ENCODE measurements around the gene DDA1. TPM values are rescaled to one million over a fixed set of nuclear protein-coding genes. Genes with fewer than 3 reads are reported as not detected.
A peak's percentile ranks its signal among the peaks of the same experiment; 100 is the strongest.

The DDA1 gene
- total RNA-seq, 1 donor from 2014 or later = 26.2 TPM

DNA sequence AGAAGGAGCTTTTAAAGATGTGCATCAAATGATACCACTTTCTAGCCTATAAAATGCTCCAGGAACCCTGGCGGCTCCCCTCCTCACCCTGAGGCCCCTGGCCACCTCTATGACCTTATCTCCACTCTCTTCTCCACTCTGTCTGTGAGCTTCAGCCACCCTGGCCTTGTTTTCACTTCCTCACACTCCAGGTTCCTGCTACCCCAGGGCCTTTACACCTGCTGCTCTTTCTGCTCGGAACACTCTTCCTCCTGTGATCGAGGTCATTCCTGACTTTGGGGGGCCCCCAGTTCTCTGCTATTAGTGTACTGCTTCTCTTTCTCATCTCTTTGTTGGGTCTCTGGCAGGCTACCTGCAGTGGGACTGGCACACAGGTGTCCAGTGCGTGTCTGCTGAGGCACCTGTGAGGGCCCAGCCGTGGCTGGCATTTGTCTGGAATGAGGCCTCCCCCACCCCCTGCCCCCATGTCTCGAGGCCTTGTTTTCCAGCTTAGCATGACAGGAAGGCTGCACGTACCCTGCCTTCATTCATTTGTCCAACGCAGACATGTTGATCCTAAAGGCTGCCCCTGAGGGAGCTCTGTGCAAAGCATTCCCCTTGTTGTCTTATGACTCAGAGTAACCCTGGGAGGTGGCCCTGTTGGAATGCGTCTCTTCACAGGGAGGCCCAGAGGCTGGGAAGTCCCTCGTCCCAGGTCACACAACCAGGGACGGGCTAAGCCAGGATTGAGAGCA is 2.3 kb downstream of the DDA1 start:
- DNase-seq (ENCODE audit: low read depth) = peak; percentile 48

DNA sequence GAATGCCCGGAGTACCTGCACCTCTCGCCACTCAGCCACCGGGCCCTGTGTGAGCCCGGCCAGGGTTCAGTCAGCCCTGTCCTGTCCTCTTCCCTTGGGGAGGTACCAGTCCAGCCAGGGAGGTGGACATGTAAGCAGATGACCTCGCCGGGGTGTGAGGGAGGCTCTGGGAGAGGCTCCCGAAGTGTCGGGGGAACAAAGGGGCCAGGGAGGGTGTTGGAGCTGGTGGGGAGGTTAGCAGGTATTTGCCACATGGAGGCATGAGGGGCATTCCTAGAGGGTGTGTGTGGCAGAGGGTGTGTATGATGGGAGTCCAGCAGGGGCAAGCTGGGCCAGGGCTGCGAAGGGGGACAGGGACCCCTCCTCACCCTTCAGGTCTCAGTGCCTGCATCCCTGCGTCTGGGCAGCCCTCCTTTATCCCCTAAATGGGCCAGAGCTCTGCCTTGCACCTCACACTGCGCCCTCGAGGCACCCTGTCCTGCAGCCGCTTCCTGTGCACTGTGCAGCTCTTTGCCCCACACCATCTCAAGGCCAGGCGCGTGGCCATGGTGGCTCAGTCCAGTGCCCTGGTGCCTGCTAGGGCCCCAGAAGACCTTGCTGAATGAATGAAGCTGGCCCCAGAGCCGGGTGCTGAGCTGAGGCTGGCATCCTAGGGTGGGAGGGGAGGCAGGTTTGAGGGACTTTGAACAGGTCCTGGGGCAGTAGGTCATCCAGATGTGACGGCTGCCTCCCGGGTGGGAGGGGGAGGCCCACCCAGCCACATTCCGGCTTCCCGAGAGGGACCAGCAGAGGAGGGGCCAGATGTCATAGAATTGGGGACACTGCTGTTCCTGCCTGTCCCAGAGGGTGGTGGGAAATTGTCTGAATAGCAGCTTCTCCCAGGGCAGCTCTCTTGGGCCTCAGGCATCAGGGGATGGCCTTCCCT is 3.1 kb downstream of the DDA1 start:
- DNase-seq (ENCODE audit: low read depth) = no peak

DNA sequence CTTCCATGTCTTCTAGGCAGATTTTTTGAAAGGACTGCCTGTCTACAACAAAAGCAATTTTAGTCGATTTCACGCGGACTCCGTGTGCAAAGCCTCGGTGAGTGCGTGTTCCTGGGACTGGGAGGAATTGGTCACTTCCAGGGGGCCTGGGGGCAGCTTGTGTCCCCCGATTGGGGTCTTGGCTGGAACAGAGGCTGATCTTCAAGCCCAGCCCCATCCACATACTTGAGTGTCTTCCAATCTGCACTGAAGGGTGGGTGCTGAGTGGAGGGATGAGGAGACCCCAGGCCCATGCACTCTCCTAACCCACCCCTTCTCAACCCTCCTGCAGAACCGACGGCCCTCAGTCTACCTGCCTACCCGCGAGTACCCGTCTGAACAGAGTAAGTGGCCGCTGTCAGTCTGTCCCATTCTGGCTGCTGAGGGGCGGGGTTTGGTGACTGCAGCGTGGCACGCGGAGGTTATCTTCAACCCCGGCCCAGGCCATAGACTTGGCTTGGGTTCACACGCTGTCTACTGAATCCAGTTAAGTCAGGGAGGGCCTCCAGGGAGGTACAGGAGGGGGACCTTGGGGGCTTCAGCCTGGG is 4.7 kb downstream of the DDA1 start:
- DNase-seq (ENCODE audit: low read depth) = no peak

DNA sequence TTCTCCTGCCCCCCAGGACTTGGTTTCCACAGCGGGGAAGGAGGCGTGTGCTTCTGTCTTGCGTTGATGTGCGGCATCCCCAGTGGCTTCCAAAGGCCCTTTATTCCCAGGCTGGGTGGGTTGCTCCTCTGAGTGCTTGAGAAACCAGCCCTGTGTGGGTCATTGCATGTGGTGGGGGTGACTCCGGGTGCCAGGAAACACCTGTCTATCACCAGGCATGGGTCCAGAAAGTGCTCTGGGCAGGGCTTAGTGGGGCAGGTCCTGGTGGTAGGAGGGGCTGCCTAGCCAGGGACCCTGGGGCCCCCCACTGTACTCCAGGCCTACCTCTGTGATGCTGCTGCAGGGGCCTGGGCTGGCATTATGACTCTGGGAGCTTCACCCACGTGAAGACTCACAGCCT is 9.6 kb downstream of the DDA1 start:
- no peak for DNase-seq (ENCODE audit: low read depth)

DNA sequence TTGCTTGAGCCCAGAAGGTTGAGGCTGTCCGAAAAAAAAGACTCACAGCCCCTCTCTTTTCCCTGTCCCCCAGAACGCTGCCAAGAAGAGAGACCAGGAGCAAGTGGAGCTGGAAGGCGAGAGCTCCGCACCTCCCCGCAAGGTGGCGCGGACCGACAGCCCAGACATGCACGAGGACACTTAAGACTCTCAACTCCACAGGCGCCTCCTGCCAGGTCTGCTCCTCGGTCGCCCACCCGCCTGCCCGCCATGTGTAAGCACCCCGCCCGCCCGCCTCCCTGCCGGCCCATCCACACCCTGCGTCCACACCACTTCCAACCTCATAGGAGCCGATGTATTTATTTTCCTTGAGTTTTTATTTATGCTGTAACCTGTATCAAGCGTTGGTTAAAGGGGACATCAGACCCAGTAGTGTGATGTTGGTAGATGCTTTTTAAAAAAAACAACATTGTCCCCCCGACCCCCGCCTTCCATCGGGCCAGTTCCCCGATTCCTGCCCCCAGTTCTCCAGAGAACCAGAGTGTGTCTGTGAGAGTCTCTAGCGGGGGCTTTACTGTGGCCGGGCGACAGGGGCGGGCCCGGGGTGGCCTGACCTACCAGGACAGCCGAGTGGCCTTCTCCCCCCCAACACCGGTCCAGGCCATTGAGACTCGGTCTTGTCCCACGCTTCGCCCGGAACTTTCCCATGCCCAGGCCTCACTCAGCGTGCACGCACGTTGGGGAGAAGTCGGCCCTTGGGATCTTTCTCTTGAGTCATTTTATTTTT is 10.3 kb downstream of the DDA1 start:
- no peak for DNase-seq (ENCODE audit: low read depth)

DNA sequence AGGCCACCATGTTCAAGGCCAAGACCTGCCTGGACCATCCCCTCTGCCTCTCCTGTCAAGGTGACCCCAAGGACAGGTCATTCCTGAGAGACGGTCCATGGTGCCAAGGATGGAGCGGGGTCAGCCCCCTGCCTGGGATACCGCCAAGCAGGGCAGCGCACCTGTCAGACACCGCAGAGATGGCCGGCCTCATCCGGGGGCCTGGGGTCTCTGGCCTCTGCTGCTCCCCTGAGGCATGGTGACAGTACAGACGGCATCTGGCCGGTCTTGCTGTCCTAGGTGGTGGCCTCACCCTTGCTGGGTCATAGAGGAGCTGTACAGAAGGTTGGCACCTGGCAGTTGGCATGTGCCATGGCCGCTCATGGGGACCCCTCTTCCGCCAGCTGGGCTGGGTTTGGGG is 11.1 kb downstream of the DDA1 start:
- DNase-seq (ENCODE audit: low read depth) = no peak

DNA sequence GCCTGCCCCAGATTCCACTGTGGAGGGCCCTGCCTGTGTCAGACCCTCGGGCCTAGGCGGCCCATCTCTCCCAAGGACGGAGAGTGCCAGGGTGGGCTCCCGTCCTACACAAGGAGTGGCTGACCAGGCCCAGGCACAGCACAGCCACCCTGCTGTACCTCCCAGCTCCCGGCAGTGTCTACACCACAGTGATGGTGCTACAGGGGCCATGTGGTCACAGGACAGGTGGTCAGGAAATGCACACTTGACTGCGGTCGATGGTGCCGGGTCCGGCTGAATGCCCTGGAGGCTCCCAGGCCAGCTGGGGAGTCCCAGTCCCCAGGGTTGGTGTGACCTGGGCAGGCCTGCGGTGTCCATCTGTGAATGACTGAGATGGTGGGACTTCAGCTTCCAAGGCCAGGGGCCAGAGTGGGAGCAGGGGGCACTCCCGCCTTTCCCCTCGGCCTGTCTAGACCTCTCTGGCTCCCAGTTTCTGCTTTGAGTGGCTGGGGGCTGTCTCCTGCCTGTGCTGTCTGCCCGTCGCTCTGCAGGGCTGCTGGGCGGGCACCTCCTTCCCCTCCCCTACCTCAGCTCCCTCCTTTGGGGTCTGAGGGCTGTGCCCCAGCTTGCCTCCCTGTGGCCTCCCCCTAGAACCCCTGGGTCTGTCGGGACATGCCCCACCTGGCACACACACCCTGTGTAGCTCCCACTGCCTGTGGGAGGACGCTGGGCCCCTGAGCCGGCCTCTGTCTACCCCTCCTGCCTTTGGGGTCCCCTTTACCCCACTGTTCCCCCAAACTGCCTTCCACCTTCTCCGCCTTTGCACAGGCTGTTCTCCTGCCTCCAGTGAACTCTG is 12.5 kb downstream of the DDA1 start:
- DNase-seq (ENCODE audit: low read depth) = no peak

DNA sequence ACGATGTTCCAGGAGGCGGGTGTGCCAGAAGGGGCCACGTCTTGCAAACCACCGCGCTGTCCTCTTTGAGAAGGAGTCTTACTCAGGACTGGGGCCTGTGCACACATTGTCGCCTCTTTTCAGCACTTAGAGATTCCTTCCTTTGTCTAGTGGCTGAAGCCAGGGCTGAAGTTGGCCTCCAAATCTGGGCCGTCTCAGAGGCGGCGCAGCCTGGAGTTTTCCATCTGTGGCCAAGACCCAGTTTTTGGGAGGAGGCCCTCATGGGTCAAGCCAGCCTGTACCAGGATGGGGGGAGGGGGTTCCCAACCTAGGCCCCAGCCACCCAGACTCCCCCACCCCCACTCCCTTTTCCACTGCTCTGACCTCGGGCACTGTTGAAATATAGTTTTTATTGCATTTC is 13.5 kb downstream of the DDA1 start:
- DNase-seq (ENCODE audit: low read depth) = no peak

DNA sequence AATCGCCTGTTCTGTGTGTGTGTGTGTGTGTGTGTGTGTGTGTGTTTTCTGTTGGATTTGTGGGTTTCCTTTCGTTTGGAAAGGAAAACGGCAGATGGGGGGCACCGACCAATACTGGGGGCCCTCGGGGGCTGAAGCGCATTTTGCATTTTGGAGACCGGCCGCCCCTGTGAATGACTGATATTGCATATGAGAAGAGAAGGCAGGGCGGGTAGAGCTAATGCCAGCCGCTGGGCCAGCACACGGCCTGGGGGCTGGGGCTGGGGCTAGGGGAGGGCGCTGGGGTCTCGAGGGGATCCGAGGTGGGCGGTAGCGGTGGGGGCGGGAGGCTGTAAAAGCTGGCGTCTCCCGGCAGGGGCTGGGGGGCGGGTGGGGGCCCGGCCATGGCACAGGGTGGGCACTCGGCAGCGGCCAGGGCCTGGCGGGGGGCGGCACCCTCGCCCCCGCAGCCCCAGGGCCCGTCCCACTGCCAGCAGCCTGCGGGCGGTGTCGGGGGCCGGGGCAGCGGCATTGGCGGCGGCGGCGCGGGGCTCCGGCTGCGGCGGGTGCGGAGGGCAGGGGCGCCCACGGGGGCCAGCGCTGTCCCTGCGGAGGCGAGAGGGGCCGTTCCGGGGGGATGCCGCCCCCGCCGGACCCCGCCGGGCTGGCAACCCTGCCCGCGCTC is 14.1 kb downstream of the DDA1 start:
- no peak for DNase-seq (ENCODE audit: low read depth)

DNA sequence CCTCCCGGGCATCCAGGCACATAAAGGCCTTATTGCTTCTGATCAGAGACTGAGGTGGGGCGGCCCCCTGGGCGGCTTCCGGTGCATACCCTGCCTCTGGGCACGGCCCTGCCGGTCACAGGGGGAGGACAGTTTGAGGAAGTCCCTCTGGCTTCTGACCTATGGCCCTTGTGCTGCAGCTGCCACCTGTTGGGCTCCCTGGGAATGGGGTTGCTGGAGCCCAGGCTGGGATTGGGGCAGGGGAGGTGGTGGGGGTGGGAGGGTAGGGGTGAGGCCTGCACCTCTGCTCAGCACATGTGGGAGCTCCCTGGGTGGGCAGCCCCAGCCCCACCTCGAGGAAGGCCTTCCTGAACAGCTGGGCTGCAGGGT is 14.6 kb downstream of the DDA1 start:
- DNase-seq (ENCODE audit: low read depth) = no peak

DNA sequence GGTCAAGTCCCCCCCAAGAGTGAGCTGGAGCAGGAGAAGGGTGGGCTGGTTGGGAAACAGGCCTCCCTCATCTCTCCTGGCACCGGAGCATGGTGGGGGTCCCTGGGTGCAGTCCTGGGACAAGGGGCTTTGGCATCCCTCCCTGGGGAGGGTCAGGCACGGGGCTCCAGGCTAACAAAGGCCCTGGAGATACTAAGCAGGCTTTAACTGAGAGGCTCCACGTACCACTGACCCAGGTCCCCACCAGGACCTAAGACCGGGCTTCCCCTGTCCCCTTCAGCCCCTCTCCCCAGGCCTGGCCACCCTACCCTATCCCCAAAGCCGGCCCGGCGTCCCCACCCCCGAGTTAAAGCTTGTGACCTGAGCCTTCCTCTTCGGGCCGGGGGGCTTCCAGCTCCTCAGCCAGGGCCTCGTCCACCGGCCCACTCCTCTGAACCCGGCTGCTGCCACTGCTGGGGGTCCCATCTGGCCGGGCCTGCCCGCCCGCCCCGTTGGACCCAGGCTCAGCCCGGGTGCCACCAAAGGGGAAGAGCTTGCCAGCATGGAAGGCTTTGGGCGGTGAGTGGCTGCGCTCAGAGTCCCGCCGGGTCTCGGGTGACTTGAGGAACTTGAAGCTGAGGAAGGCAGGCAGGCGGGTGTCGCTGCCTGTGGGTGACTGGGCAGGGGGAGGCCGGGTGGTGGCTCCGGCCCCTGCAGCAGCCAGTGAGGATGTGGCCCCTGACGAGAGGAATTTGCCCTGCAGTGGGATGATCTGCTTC is 15.2 kb downstream of the DDA1 start:
- no peak for DNase-seq (ENCODE audit: low read depth)

DNA sequence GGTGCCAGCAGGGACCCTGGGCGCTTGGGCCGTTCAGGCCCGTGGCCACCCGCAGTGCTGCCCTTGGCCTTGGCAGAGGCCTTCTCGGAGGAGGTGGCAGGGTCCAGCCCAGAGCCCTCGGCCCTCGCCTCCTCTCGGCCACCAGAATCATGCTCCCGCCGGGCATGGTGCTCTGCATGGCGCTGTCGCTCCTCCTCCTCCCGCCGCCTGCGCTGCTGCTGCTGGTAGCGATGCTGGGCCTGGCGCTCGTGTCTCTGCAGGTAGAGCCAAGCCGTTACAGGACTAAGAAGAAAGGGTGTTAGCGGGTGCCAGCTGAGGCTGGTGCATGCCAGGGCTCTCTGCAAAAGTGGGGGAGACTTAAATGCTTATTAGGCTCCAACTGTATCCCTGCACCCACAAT is 15.8 kb downstream of the DDA1 start:
- DNase-seq (ENCODE audit: low read depth) = no peak

DNA sequence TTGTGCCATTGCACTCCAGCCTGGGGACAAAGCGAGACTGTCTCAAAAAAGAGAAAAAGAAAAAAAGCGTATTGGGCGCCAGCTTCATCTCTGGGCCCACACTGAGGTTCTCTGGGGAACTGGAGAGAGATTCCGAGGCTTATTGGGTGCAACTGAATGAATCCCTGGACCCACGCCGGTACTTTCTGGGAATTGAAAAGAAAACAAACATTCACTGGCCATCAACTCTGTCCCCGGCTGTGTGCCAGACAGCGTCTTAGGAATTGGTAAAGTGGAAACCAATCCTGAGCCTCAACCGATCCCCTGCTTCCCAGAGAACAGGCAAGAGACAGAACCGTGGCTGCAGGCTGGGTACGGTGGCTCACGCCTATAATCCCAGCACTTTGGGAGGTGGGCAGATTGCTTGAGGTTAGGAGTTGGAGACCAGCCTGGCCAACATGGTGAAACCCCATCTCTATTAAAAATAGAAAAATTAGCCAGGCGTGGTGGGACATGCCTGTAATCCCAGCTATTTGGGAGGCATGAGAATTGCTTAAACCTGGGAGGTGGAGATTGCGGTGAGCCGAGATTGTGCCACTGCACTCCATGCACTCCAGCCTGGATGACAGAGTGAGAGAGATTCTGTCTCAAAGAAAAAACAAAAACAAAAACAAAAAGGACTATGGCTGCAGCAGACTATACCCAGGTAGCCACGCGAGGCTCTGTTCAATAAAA is 16.7 kb downstream of the DDA1 start:
- DNase-seq (ENCODE audit: low read depth) = no peak

DNA sequence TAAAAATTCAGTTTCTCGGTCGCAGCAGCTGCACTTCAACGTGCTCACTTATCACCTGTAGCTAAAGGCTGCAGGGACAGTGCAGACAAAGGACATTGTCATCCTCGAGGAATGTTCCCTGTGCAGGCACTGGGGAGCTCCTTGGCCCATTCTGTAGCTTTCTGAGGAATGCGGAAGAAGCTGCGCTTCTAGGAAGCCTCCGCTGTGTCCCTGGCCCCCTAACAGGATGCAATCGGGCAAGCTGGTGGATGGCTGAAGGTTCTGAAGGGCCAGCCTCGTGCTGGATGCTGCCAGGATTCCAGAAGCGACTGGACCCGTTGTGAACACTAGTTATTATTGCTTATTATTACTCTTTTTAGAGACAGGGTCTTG is 17.2 kb downstream of the DDA1 start:
- DNase-seq (ENCODE audit: low read depth) = no peak

DNA sequence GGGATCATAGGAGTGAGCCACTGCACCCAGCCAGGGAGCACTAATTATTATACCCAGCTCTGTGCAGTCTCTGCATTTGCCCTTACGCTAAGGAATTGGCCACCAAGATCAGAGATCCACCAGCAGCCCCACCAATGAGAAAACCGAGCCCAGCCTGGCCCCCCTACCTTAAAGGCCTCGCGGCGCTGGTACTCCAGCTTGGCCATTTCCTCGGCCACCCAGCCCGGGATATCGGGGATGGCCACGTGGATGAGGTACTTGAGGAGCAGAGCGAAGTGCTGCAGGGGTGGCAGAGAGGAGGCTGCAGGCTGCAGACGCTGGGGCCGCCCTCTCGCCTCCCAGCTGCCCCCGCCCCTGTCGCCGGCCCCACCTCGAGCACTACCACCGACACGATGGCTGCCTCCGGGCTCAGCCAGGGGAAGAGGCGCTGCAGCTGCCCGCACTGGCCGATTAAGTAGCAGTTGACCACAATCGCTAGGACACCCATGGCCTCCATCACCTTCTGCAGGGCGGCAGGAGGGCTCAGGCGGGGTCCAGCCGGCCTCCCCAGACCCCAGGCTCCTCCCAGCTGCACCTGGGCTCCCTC is 17.8 kb downstream of the DDA1 start:
- DNase-seq (ENCODE audit: low read depth) = no peak

DNA sequence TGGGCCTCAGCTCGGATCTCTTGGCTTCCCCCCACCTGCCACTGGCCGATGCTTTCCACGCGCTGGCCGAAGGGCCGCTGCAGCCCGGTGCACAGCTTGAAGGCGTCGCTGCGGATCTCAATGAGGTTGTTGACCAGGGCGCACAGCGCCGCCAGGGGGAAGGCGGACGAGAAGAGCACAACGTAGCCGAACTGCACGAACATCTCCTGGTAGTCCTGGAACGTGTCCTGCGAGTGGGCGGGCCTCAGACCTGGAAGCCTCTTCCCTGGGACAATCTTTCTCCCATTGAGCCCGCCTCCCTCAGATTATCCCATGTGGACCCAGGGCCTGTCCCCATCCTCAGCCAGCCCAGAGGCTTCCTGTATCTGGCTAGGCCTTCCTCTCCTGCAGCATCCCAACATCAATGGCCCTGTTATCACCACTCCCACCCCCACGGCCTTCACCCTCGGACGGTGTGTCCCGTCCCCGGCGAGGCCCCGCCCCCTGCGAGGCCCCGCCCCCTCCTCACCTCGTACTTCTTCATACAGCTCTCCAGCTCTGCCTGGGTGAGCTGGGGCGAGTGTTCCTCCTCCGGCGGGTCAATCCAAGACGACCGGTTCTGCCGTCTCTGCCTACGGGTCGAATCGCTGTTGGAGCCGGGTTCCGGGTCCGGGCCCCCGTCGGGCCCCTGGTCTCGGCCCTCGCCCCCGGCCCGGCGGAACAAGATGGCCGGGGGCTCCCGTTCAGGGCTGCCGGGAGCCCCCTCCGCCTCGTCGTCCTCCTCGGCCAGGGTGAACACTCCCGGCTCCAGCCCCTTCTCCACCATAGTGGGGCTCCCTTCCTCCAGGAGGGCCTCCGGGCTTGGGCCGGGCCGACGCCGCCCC is 18.5 kb downstream of the DDA1 start:
- no peak for DNase-seq (ENCODE audit: low read depth)

Data from myocyte (in vitro differentiated cells).